GM12878 (cell line): ENCODE data around the gene TGIF2. TPM values are rescaled to one million over a fixed set of nuclear protein-coding genes. Genes with fewer than 3 reads are reported as not detected.

Experiments used
- ATAC-seq: fragments of 200-7000 bp; cut with Tn5 transposase; 3 replicates; pipeline ENCODE4 v1.9.1; 2020; ENCODE audit warnings: mild to moderate bottlenecking, moderate library complexity
- BruUV-seq: library from RNA; stranded (reverse); fragments of 400-500 nt; replicated peaks from 2 replicates; lab custom pipeline; 2021; lab: Mats Ljungman, UMichigan
- CTCF ChIA-PET: fragments of 300-600 bp; sonication (Branson Sonifier 250); formaldehyde crosslinking; extraction: SDS; loops from one replicate; lab custom pipeline; 2021; ENCODE audit warnings: inconsistent platforms; lab: Yijun Ruan, JAX
- POLR2A ChIA-PET: fragments of 350-600 bp; formaldehyde crosslinking; extraction: SDS; loops from one replicate; lab custom pipeline; 2021; ENCODE audit warnings: inconsistent platforms; lab: Charles Lee
- RAD21 ChIA-PET: fragments of 300-600 bp; sonication (Branson Sonifier 250); formaldehyde crosslinking; loops from one replicate; lab custom pipeline; 2023; ENCODE audit warnings: antibody characterized with exemption; ENCODE audit not compliant: unreplicated experiment; lab: Charles Lee
- SMC1A ChIA-PET: fragments of 300-600 bp; sonication (Branson Sonifier 250); formaldehyde crosslinking; loops from one replicate; lab custom pipeline; 2023; ENCODE audit not compliant: unreplicated experiment, uncharacterized antibody; lab: Charles Lee
- DNase-seq: peaks from one replicate; pipeline ENCODE4 v3.0.0-alpha.2; 2011; ENCODE audit warnings: low read depth, low spot score
- FAIRE-seq: peaks from 3 replicates; lab custom pipeline; 2011; peaks lifted over from hg19 to GRCh38; lab: Jason Lieb, UNC
- H2AFZ ChIP-seq: 2 replicates; pipeline ENCODE4 v1.6.0; 2011; ENCODE audit warnings: low read depth, low read length, control low read depth; ENCODE audit not compliant: control insufficient read depth
- H3K27ac ChIP-seq: 2 replicates; pipeline ENCODE4 v1.5.1; 2011; ENCODE audit warnings: control low read depth; ENCODE audit not compliant: control insufficient read depth, insufficient read depth
- H3K27me3 ChIP-seq, 2 experiments: replicated peaks in 1 of 2; 2 replicates each; pipeline versions ENCODE4 v1.6.0 to v1.6.1; 2011; ENCODE audit warnings: low read length in 1 of 2; ENCODE audit not compliant: control insufficient read depth in 2 of 2, insufficient read depth in 2 of 2
- H3K36me3 ChIP-seq, 2 experiments: 2 replicates each; pipeline ENCODE4 v1.5.1; 2011; ENCODE audit warnings: low read length in 1 of 2; ENCODE audit not compliant: control insufficient read depth in 2 of 2, insufficient read depth in 2 of 2
- H3K4me1 ChIP-seq: 2 replicates; pipeline ENCODE4 v1.6.1; 2011; ENCODE audit warnings: mild to moderate bottlenecking, low read length, moderate library complexity, mixed read lengths; ENCODE audit not compliant: control insufficient read depth, insufficient read depth
- H3K4me2 ChIP-seq: 2 replicates; pipeline ENCODE4 v1.6.0; 2011; ENCODE audit warnings: control low read depth; ENCODE audit not compliant: control insufficient read depth, insufficient read depth
- H3K4me3 ChIP-seq: fragments of 200-600 bp; sonication (generic); 2 replicates; pipeline ENCODE4 v1.5.1; 2016
- H3K79me2 ChIP-seq: 2 replicates; pipeline ENCODE4 v1.6.0; 2011; ENCODE audit warnings: low read length; ENCODE audit not compliant: control insufficient read depth, insufficient read depth
- H3K9ac ChIP-seq: 2 replicates; pipeline ENCODE4 v1.8.0; 2011; ENCODE audit warnings: low read length, control low read depth, mixed read lengths; ENCODE audit not compliant: control insufficient read depth, insufficient read depth
- H3K9me3 ChIP-seq: replicated peaks from 3 replicates; pipeline ENCODE4 v1.5.1; 2011; ENCODE audit warnings: mild to moderate bottlenecking, low read length; ENCODE audit not compliant: control insufficient read depth, insufficient read depth
- H4K20me1 ChIP-seq: 2 replicates; pipeline ENCODE4 v1.6.0; 2011; ENCODE audit not compliant: control insufficient read depth, insufficient read depth
- CHD2 ChIP-seq: IDR thresholded peaks from 2 replicates; pipeline ENCODE4 v1.6.1; 2011; ENCODE audit warnings: low read depth, low read length, improper control_type of control experiment, borderline replicate concordance
- MLLT1 ChIP-seq: fragments of 450-650 bp; IDR thresholded peaks from 2 replicates; pipeline ENCODE4 v1.6.1; 2016; ENCODE audit warnings: mild to moderate bottlenecking
- POU2F2 ChIP-seq: IDR thresholded peaks from 3 replicates; pipeline ENCODE4 v1.6.1; 2011; ENCODE audit warnings: low read depth, mild to moderate bottlenecking, low read length, borderline replicate concordance
- SMAD1 ChIP-seq: fragments of 450-650 bp; IDR thresholded peaks from 2 replicates; pipeline ENCODE4 v1.6.1; 2018; ENCODE audit warnings: mild to moderate bottlenecking, low read depth; ENCODE audit not compliant: partially characterized antibody
- TCF12 ChIP-seq: IDR thresholded peaks from 2 replicates; pipeline ENCODE4 v1.6.1; 2011; ENCODE audit warnings: low read depth, mild to moderate bottlenecking, low read length
- ZNF207 ChIP-seq: fragments of 450-650 bp; IDR thresholded peaks from 2 replicates; pipeline ENCODE4 v1.6.1; 2014; ENCODE audit warnings: antibody characterized with exemption, mild to moderate bottlenecking, borderline replicate concordance
- ZNF592 ChIP-seq: fragments of 450-650 bp; IDR thresholded peaks from 2 replicates; pipeline ENCODE4 v1.6.1; 2017; ENCODE audit warnings: mild to moderate bottlenecking, moderate library complexity
- WGBS: methylation state at CpG from one replicate; pipeline ENCODE4 v1.1.6; 2016; ENCODE audit warnings: low lambda C conversion rate; ENCODE audit not compliant: insufficient replicate concordance, insufficient coverage; ENCODE audit errors: missing lambda C conversion rate; 5-methylcytosine and 5-hydroxymethylcytosine counted together
- in situ Hi-C: fragments of 300-500 bp; cut with MboI; formaldehyde crosslinking; loops from 9 replicates; pipeline ENCODE4 v1.14.3; 2018; ENCODE audit warnings: mixed read lengths
- intact Hi-C: fragments of 100-400 bp; cut with micrococcal nuclease; formaldehyde crosslinking; loops from one replicate; pipeline ENCODE4 v1.14.2; 2022; ENCODE audit not compliant: unreplicated experiment
- polyA plus RNA-seq, 11 experiments: library from polyadenylated mRNA; depleted of rRNA in 4 of 11; unstranded in 6 of 11; stranded (reverse) in 5 of 11; fragments of >200 nt; fragmentation: Nextera tagmentation in 4 of 11; fragmentation: Illumina TruSeq in 1 of 11; extraction: Ambion mirVana in 4 of 11; extraction: Trizol in 1 of 11; gene quantifications; 1 replicate in 1 of 11; 2 replicates in 10 of 11; pipeline versions ENCODE4 v1.2.1 to v1.2.3, GENCODE V29; 2011 to 2016; ENCODE audit warnings: inconsistent platforms in 2 of 11, missing spikeins in 2 of 11, low read depth in 1 of 11
- total RNA-seq, 4 experiments: library from RNA; depleted of rRNA in 3 of 4; stranded (reverse); fragments of >200 nt in 3 of 4; fragmentation: Illumina TruSeq in 1 of 4; extraction: Trizol in 1 of 4; gene quantifications; 2 replicates each; pipeline versions ENCODE4 v1.2.1 to v1.2.3, GENCODE V29; 2013 to 2021
- TF ChIP-seq, protein P1 (sequence below): fragments of 450-650 bp; IDR thresholded peaks from 2 replicates; pipeline ENCODE4 v1.6.1; 2017; ENCODE audit warnings: antibody characterized with exemption, mild to moderate bottlenecking, moderate library complexity
- TF ChIP-seq, protein P2 (sequence below): IDR thresholded peaks from 2 replicates; pipeline ENCODE4 v1.6.1; 2012; ENCODE audit warnings: low read depth, low read length, improper control_type of control experiment

Gene TGIF2
- total and polyA plus RNA-seq, 10 of the 15 experiments (the other 5 are each of a cell fraction or from before 2014, with no cell fraction given) = 13.1 to 47.1 (median 36.6) TPM

DNA sequence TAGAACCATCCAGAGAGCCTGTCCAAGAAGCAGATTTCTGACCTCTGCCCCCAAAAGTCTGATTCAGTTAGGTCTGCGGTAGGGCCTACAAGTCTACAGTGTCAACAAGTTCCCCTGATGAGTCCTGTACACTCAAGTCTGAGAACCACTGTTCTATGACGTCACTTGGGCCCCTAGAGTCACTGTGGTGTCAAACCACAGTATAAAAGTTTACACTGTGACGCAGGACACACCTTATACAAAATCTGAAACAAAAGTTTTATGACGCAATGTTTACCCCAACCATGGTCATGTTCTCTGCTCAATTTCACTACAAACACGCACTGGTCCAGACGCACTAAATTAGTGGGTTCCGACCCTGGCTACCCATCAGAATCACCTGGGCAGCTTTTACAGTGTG lies 54.7 kb downstream of the TGIF2 start (continued):
- TF ChIP-seq, protein P1, sequence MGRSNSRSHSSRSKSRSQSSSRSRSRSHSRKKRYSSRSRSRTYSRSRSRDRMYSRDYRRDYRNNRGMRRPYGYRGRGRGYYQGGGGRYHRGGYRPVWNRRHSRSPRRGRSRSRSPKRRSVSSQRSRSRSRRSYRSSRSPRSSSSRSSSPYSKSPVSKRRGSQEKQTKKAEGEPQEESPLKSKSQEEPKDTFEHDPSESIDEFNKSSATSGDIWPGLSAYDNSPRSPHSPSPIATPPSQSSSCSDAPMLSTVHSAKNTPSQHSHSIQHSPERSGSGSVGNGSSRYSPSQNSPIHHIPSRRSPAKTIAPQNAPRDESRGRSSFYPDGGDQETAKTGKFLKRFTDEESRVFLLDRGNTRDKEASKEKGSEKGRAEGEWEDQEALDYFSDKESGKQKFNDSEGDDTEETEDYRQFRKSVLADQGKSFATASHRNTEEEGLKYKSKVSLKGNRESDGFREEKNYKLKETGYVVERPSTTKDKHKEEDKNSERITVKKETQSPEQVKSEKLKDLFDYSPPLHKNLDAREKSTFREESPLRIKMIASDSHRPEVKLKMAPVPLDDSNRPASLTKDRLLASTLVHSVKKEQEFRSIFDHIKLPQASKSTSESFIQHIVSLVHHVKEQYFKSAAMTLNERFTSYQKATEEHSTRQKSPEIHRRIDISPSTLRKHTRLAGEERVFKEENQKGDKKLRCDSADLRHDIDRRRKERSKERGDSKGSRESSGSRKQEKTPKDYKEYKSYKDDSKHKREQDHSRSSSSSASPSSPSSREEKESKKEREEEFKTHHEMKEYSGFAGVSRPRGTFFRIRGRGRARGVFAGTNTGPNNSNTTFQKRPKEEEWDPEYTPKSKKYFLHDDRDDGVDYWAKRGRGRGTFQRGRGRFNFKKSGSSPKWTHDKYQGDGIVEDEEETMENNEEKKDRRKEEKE = no peak

- peak; percentile 31 for FAIRE-seq
- POLR2A ChIA-PET = interaction anchor here (0.6 kb wide), 1 partner anchor 245 kb away, joined by 3 read pairs; no protein-coding TSS in a partner anchor
- Histone ChIP-seq H3K4me3 (no peak overlapping the region), H3K9me3 (no peaks in the 10 kb centered on the region), H3K79me2 (no peaks in the 10 kb centered on the region), H3K36me3 (no peaks in the 10 kb centered on the region), H3K27ac (peak overlapping the region; percentile 37; the same call in 1 of the 2 replicates), H3K4me2 (0 out of 2 replicates have a peak overlapping the region, but pooled peaks have one; percentile 34), H4K20me1 (no peaks in the 10 kb centered on the region), H3K4me1 (peaks cover 12% of the 10 kb centered on the region), H3K9ac (0 out of 2 replicates have a peak overlapping the region, but pooled peaks have one; percentile 18), H2AFZ (peak overlapping the region; percentile 70), H3K27me3 (no peaks in the 10 kb centered on the region)
- DNase-seq = no peak
- BruUV-seq = no TSS peak
- peak; percentile 97 for ATAC-seq
- RAD21 ChIA-PET = interaction anchor here (1.2 kb wide), 1 partner anchor 144 kb away, joined by 3 read pairs; the partner anchor contains the start of gene DSN1
- CTCF ChIA-PET = interaction anchor here (0.6 to 1.2 kb wide), 5 partner anchors 15 to 342 kb away, joined by 3 to 5 read pairs (median 4); no protein-coding TSS in a partner anchor
- intact Hi-C loops (no loop called here), in situ Hi-C loops (no loop called here)
- SMC1A ChIA-PET = interaction anchor here (0.8 kb wide), 1 partner anchor 17 kb away, joined by 3 read pairs; no protein-coding TSS in a partner anchor
- 51% methylated on average over 15 of the region's 15 CpGs for WGBS
- no peak for TF ChIP-seq CHD2
- TF ChIP-seq POU2F2 = no peak
- TF ChIP-seq SMAD1 = no peak
- TF ChIP-seq, protein P2, sequence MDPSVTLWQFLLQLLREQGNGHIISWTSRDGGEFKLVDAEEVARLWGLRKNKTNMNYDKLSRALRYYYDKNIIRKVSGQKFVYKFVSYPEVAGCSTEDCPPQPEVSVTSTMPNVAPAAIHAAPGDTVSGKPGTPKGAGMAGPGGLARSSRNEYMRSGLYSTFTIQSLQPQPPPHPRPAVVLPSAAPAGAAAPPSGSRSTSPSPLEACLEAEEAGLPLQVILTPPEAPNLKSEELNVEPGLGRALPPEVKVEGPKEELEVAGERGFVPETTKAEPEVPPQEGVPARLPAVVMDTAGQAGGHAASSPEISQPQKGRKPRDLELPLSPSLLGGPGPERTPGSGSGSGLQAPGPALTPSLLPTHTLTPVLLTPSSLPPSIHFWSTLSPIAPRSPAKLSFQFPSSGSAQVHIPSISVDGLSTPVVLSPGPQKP = no peak
- TF ChIP-seq TCF12 = no peak
- TF ChIP-seq ZNF592 = no peak
- 0 out of 2 replicates have a peak, but pooled peaks have one; percentile 13 for TF ChIP-seq MLLT1
- TF ChIP-seq ZNF207 = no peak
Measured at GRCh38 chr20:36629719-36630681, 56.6 kb downstream of the TGIF2 start.
